Ishikawa (cell line): ENCODE measurements around the gene WDFY2.

Source experiments
- CEBPB ChIP-seq: IDR thresholded peaks from 2 replicates; pipeline ENCODE4 v1.6.1; 2012
- CREB1 ChIP-seq: IDR thresholded peaks from 2 replicates; pipeline ENCODE4 v1.6.1; 2012; ENCODE audit warnings: low read depth
- EGR1 ChIP-seq: IDR thresholded peaks from 2 replicates; pipeline ENCODE4 v1.6.1; 2012
- EP300 ChIP-seq: IDR thresholded peaks from 2 replicates; pipeline ENCODE4 v1.6.1; 2012; ENCODE audit warnings: borderline replicate concordance
- FOXM1 ChIP-seq: IDR thresholded peaks from 2 replicates; pipeline ENCODE4 v1.6.1; 2012; ENCODE audit warnings: low read depth, borderline replicate concordance
- NFIC ChIP-seq: IDR thresholded peaks from 2 replicates; pipeline ENCODE4 v1.6.1; 2012
- RAD21 ChIP-seq: IDR thresholded peaks from 2 replicates; pipeline ENCODE4 v1.6.1; 2012; ENCODE audit warnings: low read depth
- TAF1 ChIP-seq: IDR thresholded peaks from 2 replicates; pipeline ENCODE4 v1.6.1; 2012; ENCODE audit warnings: low read depth, mild to moderate bottlenecking
- TCF12 ChIP-seq: IDR thresholded peaks from 2 replicates; pipeline ENCODE4 v1.6.1; 2012; ENCODE audit warnings: low read depth
- TEAD4 ChIP-seq: IDR thresholded peaks from 2 replicates; pipeline ENCODE4 v1.6.1; 2012
- YY1 ChIP-seq: IDR thresholded peaks from 2 replicates; pipeline ENCODE4 v1.6.1; 2012; ENCODE audit warnings: low read depth
- ZBTB7A ChIP-seq: IDR thresholded peaks from 2 replicates; pipeline ENCODE4 v1.6.1; 2012; ENCODE audit warnings: low read depth
- TF ChIP-seq, protein P1 (sequence below): IDR thresholded peaks from 2 replicates; pipeline ENCODE4 v1.6.1; 2012
- TF ChIP-seq, protein P2 (sequence below): IDR thresholded peaks from 2 replicates; pipeline ENCODE4 v1.6.1; 2012
- TF ChIP-seq, protein P3 (sequence below): IDR thresholded peaks from 2 replicates; pipeline ENCODE4 v1.6.1; 2012; ENCODE audit warnings: low read depth, mild to moderate bottlenecking

The WDFY2 gene

DNA sequence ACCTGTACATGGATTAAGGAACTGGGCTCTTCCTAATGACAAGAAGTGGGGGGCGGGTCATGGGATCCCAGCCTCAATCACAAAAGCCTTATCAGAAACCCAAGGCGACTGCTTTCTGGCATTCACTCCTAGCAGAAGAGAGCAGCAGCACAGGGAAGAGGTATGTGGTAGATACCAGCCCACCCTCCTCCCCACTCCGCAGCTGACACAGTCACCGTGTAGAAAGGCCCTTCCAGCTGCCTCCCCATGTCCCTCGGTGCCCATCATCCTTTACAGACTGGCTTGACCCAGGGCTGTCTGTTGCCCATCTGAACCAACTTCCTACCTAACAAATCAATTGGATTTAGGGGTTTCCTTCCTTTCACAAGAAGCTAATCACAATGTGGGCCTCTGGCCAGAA, 222.8 kb downstream of the WDFY2 start:
- TF ChIP-seq, protein P1, sequence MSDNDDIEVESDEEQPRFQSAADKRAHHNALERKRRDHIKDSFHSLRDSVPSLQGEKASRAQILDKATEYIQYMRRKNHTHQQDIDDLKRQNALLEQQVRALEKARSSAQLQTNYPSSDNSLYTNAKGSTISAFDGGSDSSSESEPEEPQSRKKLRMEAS = no peak
- TF ChIP-seq TCF12 = no peak
- no peak for TF ChIP-seq FOXM1
- no peak for TF ChIP-seq CREB1
- TF ChIP-seq TAF1 = no peak
- TF ChIP-seq EGR1 = no peak
- TF ChIP-seq YY1 = no peak
- TF ChIP-seq TEAD4 = no peak
- TF ChIP-seq, protein P2, sequence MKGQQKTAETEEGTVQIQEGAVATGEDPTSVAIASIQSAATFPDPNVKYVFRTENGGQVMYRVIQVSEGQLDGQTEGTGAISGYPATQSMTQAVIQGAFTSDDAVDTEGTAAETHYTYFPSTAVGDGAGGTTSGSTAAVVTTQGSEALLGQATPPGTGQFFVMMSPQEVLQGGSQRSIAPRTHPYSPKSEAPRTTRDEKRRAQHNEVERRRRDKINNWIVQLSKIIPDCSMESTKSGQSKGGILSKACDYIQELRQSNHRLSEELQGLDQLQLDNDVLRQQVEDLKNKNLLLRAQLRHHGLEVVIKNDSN = no peak
- TF ChIP-seq, protein P3, sequence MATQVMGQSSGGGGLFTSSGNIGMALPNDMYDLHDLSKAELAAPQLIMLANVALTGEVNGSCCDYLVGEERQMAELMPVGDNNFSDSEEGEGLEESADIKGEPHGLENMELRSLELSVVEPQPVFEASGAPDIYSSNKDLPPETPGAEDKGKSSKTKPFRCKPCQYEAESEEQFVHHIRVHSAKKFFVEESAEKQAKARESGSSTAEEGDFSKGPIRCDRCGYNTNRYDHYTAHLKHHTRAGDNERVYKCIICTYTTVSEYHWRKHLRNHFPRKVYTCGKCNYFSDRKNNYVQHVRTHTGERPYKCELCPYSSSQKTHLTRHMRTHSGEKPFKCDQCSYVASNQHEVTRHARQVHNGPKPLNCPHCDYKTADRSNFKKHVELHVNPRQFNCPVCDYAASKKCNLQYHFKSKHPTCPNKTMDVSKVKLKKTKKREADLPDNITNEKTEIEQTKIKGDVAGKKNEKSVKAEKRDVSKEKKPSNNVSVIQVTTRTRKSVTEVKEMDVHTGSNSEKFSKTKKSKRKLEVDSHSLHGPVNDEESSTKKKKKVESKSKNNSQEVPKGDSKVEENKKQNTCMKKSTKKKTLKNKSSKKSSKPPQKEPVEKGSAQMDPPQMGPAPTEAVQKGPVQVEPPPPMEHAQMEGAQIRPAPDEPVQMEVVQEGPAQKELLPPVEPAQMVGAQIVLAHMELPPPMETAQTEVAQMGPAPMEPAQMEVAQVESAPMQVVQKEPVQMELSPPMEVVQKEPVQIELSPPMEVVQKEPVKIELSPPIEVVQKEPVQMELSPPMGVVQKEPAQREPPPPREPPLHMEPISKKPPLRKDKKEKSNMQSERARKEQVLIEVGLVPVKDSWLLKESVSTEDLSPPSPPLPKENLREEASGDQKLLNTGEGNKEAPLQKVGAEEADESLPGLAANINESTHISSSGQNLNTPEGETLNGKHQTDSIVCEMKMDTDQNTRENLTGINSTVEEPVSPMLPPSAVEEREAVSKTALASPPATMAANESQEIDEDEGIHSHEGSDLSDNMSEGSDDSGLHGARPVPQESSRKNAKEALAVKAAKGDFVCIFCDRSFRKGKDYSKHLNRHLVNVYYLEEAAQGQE = no peak
- no peak for TF ChIP-seq EP300
- no peak for TF ChIP-seq CEBPB
- TF ChIP-seq RAD21 = no peak
- TF ChIP-seq ZBTB7A = no peak
- no peak for TF ChIP-seq NFIC

DNA sequence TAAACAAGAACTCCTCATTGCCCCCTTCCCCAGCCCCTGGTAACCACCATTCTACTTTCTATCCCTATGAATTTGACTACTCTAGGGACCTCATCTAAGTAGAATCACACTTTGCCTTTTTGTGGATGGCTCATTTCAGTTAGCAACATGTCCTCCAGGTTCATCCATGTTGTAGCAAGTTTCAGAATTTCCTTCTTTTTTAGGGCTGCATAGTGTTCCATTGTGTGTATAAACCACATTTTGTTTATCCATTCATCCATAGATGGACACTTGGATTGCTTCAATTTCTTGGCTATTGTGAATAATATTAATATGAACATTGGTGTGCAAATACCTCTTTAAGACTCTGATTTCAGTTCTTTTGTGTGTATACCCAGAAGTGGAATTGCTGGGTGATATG, 224.5 kb downstream of the WDFY2 start:
- TF ChIP-seq, protein P1 = no peak
- TF ChIP-seq, protein P2 = no peak
- TF ChIP-seq EGR1 = no peak
- no peak for TF ChIP-seq FOXM1
- TF ChIP-seq CREB1 = no peak
- no peak for TF ChIP-seq RAD21
- TF ChIP-seq TEAD4 = no peak
- no peak for TF ChIP-seq TCF12
- no peak for TF ChIP-seq EP300
- TF ChIP-seq TAF1 = no peak

DNA sequence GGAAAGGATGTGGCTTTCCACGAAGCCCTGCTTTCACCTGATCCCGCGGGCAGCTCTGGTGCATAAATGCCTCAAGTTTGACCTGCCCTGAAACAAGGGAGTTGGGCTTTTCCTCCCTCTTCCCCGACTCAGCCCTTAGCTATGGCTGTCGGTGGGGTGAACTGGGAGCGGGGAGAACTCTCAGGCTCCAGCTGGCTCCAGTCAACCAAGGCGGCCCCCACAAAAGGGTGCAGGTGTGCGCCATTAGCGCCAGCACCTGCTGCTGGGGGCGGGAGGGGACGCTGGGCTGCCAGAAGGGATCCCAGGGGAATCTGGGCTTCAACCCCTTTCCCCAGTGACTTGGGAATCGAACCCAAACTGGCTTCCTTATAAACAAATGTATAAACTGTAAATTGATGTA, 226.8 kb downstream of the WDFY2 start:
- no peak for TF ChIP-seq TAF1
- no peak for TF ChIP-seq TCF12
- no peak for TF ChIP-seq EP300
- no peak for TF ChIP-seq RAD21
- no peak for TF ChIP-seq ZBTB7A
- TF ChIP-seq CEBPB = no peak
- no peak for TF ChIP-seq TEAD4
- TF ChIP-seq, protein P2 = no peak
- TF ChIP-seq, protein P3 = no peak
- TF ChIP-seq CREB1 = no peak
- TF ChIP-seq FOXM1 = no peak
- TF ChIP-seq, protein P1 = no peak
- TF ChIP-seq EGR1 = no peak
- TF ChIP-seq NFIC = no peak
- TF ChIP-seq YY1 = no peak

DNA sequence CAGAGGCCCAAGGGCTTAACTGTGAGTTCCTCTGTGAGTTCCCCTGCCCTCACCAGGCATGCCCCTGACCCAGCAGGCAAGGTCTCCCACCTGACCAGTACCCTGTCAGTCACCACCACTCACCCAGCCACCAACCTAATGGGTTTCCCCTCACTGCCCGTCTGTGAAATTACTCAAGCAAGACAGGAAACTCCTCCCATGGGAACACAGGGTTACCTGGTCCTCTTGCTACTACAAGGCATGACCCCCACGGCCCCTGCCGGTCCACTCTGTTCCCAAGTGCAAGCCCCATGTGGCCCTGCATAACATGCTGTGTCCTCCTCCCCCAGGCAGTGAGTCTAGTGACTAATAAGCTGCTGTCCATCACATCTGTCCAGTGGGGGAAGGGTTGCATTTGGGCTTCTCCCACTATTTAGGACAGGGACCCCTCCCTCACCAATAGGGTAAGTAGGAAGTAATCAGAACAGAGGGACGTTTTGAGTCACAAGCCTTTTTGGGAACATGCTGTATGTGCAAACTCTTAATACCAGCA, 227.7 kb downstream of the WDFY2 start:
- TF ChIP-seq RAD21 (no peak), CEBPB (no peak), YY1 (no peak), CREB1 (no peak), EGR1 (no peak), TAF1 (no peak), TCF12 (no peak)
- TF ChIP-seq, protein P1 = no peak

DNA sequence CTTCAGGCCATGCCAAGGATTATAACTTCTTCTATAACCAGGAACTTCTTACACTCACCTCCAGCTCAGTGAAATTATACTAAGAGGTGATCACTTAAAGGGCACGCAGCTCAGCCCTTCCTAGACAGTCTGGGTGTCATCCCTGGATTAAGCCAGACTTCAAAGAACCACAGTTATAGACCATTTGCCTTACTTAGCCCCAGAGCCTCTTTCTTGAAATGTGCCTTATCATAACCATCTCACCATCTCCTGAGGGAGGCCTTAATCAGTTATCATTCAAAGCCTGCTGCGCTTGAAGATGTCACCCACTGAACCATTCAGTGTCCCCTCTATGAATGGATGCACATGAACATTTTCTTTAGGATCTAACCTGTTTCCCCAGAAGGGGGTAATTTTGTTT, 229.8 kb downstream of the WDFY2 start:
- TF ChIP-seq TAF1 = no peak
- no peak for TF ChIP-seq CEBPB
- TF ChIP-seq, protein P1 = no peak
- TF ChIP-seq TCF12 = no peak
- no peak for TF ChIP-seq NFIC
- no peak for TF ChIP-seq TEAD4
- no peak for TF ChIP-seq FOXM1
- TF ChIP-seq, protein P2 = no peak
- TF ChIP-seq CREB1 = no peak
